Subcutaneous abdominal adipose tissue (tissue), 5 donors: ENCODE data around the gene NCKAP5.

Experiments used
- H3K27ac ChIP-seq: one replicate; pipeline ENCODE4 v1.7.0; 2013; ENCODE audit warnings: low read depth, mild to moderate bottlenecking, inconsistent platforms, low read length, moderate library complexity
- H3K27me3 ChIP-seq, 5 donors: one replicate each; pipeline ENCODE4 v1.7.0; 2013; ENCODE audit warnings: low read length in 5 of 5, inconsistent platforms in 1 of 5; ENCODE audit not compliant: control insufficient read depth in 5 of 5, insufficient read depth in 4 of 5
- H3K36me3 ChIP-seq, 5 donors: one replicate each; pipeline ENCODE4 v1.7.0; 2013; ENCODE audit warnings: low read length in 5 of 5; ENCODE audit not compliant: control insufficient read depth in 5 of 5, insufficient read depth in 5 of 5
- H3K4me1 ChIP-seq, 5 donors: one replicate each; pipeline ENCODE4 v1.7.0; 2013; ENCODE audit warnings: low read length in 5 of 5, mild to moderate bottlenecking in 3 of 5, moderate library complexity in 1 of 5; ENCODE audit not compliant: control insufficient read depth in 5 of 5, insufficient read depth in 5 of 5
- H3K4me3 ChIP-seq, 5 donors: one replicate each; pipeline ENCODE4 v1.7.0; 2013; ENCODE audit warnings: low read length in 5 of 5, low read depth in 1 of 5
- H3K9ac ChIP-seq, 5 donors: one replicate each; pipeline ENCODE4 v1.7.0; 2013; ENCODE audit warnings: low read length in 5 of 5, mild to moderate bottlenecking in 4 of 5, moderate library complexity in 3 of 5
- H3K9me3 ChIP-seq, 5 donors: one replicate each; pipeline ENCODE4 v1.7.0; 2013; ENCODE audit warnings: low read length in 5 of 5; ENCODE audit not compliant: control insufficient read depth in 5 of 5
- donor health status: healthy.
- donor health status: healthy.
- donor health status: healthy.
- donor health status: healthy.
- donor health status: healthy.

NCKAP5 gene

GRCh38 chr2:132669908-132670495 lies 898.3 kb downstream of the NCKAP5 start, which contains the start of gene LYPD1:
Gene LYPD1, minus strand, starts transcription at chr2:132670205. Its CDS starts 273 bp downstream, at chr2:132669932.
- H3K27me3 ChIP-seq = peaks cover 28 to 45% (median 34%) of the 10 kb centered on the region in 5 donors
- H3K9ac ChIP-seq = no peak within 1 kb of the TSS
- H3K27ac ChIP-seq = no peak within 1 kb of the TSS

GRCh38 chr2:132668987-132669907 lies 899.0 kb downstream of the NCKAP5 start:
- H3K9ac ChIP-seq = no peak overlapping the region
- no peak overlapping the region for H3K27ac ChIP-seq
- H3K36me3 ChIP-seq = no peaks in the 10 kb centered on the region
- H3K9me3 ChIP-seq = no peaks in the 10 kb centered on the region
- peaks cover 0 to 32% (median 27%) of the 10 kb centered on the region in 5 donors for H3K4me1 ChIP-seq
- H3K4me3 ChIP-seq = peak overlapping the region in 4 of 5 donors; percentile 56 to 82 (median 62)
- H3K27me3 ChIP-seq = peaks cover 28 to 45% (median 34%) of the 10 kb centered on the region in 5 donors

More at GRCh38 chr2:132669908-132670495, 898.3 kb downstream of the NCKAP5 start, which contains the start of gene LYPD1:
- H3K36me3 ChIP-seq = no peaks in the 10 kb centered on the region
- H3K9me3 ChIP-seq = no peaks in the 10 kb centered on the region
- H3K4me1 ChIP-seq = peaks cover 0 to 32% (median 27%) of the 10 kb centered on the region in 5 donors
- H3K4me3 ChIP-seq = peak within 1 kb of the TSS; percentile 49 to 82 (median 58)

- no peak overlapping the region for H3K27ac ChIP-seq
- H3K9me3 ChIP-seq = no peaks in the 10 kb centered on the region
- H3K4me1 ChIP-seq = peaks cover 0 to 32% (median 27%) of the 10 kb centered on the region in 5 donors
- H3K27me3 ChIP-seq = peaks cover 28 to 45% (median 34%) of the 10 kb centered on the region in 5 donors
- no peaks in the 10 kb centered on the region for H3K36me3 ChIP-seq
- H3K9ac ChIP-seq = no peak overlapping the region
- H3K4me3 ChIP-seq = no peak overlapping the region
Measured at GRCh38 chr2:132668189-132668823, 900.0 kb downstream of the NCKAP5 start.

- no peaks in the 10 kb centered on the region for H3K36me3 ChIP-seq
- H3K27me3 ChIP-seq = peaks cover 28 to 45% (median 34%) of the 10 kb centered on the region in 5 donors
- H3K4me3 ChIP-seq = no peak overlapping the region
- peaks cover 0 to 32% (median 27%) of the 10 kb centered on the region in 5 donors for H3K4me1 ChIP-seq
- H3K9me3 ChIP-seq = no peaks in the 10 kb centered on the region
- no peak overlapping the region for H3K27ac ChIP-seq
- no peak overlapping the region for H3K9ac ChIP-seq
Measured at GRCh38 chr2:132667706-132668105, 900.6 kb downstream of the NCKAP5 start.

GRCh38 chr2:132665401-132666140 lies 902.7 kb downstream of the NCKAP5 start:
- Histone ChIP-seq H3K4me1 (peaks cover 0 to 24% (median 19%) of the 10 kb centered on the region in 5 donors), H3K36me3 (no peaks in the 10 kb centered on the region), H3K27ac (no peak overlapping the region), H3K9ac (no peak overlapping the region), H3K4me3 (no peak overlapping the region), H3K27me3 (peaks cover 21 to 39% (median 28%) of the 10 kb centered on the region in 5 donors), H3K9me3 (no peaks in the 10 kb centered on the region)

- Histone ChIP-seq H3K9me3 (no peaks in the 10 kb centered on the region), H3K4me1 (peaks cover 0 to 10% (median 4%) of the 10 kb centered on the region in 5 donors), H3K36me3 (no peaks in the 10 kb centered on the region), H3K27ac (no peak overlapping the region), H3K9ac (no peak overlapping the region), H3K4me3 (no peak overlapping the region), H3K27me3 (peaks cover 8 to 25% (median 17%) of the 10 kb centered on the region in 5 donors)
Measured at GRCh38 chr2:132664096-132664495, 904.2 kb downstream of the NCKAP5 start.

- H3K4me3 ChIP-seq = no peak overlapping the region
- H3K4me1 ChIP-seq = no peaks in the 10 kb centered on the region
- no peak overlapping the region for H3K27ac ChIP-seq
- H3K36me3 ChIP-seq = no peaks in the 10 kb centered on the region
- no peaks in the 10 kb centered on the region for H3K9me3 ChIP-seq
- no peak overlapping the region for H3K9ac ChIP-seq
- peaks cover 0 to 11% (median 4%) of the 10 kb centered on the region in 5 donors for H3K27me3 ChIP-seq
Measured at GRCh38 chr2:132662732-132663131, 905.5 kb downstream of the NCKAP5 start.

- Histone ChIP-seq H3K9me3 (no peaks in the 10 kb centered on the region), H3K36me3 (no peaks in the 10 kb centered on the region), H3K9ac (no peak overlapping the region), H3K4me1 (peaks cover 0 to 3% (median 0%) of the 10 kb centered on the region in 5 donors), H3K27ac (no peak overlapping the region), H3K4me3 (no peak overlapping the region), H3K27me3 (peaks cover 0 to 3% (median 0%) of the 10 kb centered on the region in 5 donors)
Measured at GRCh38 chr2:132659331-132659730, 908.9 kb downstream of the NCKAP5 start.

- H3K27me3 ChIP-seq = peaks cover 0 to 3% (median 0%) of the 10 kb centered on the region in 5 donors
- H3K4me3 ChIP-seq = no peak overlapping the region
- H3K36me3 ChIP-seq = no peaks in the 10 kb centered on the region
- peaks cover 0 to 3% (median 0%) of the 10 kb centered on the region in 5 donors for H3K4me1 ChIP-seq
- no peak overlapping the region for H3K27ac ChIP-seq
- no peaks in the 10 kb centered on the region for H3K9me3 ChIP-seq
- no peak overlapping the region for H3K9ac ChIP-seq
Measured at GRCh38 chr2:132656266-132656975, 911.8 kb downstream of the NCKAP5 start.
